Right renal cortex interstitium (tissue), 3 donors: ENCODE data around the gene RAI1. TPM values are rescaled to one million over a fixed set of nuclear protein-coding genes. Genes with fewer than 3 reads are reported as not detected.
A peak's percentile ranks its signal among the peaks of the same experiment; 100 is the strongest.

Experiments
- DNase-seq, 3 donors: peaks; one replicate each; pipeline ENCODE4 v3.0.0-alpha.2; 2013; ENCODE audit warnings: low read depth in 3 of 3, low spot score in 2 of 3
- polyA plus RNA-seq, 3 donors: library from polyadenylated mRNA; unstranded; fragments of 120-200 nt; gene quantifications; one replicate each; pipeline ENCODE4 v1.2.1, GENCODE V29; 2013; ENCODE audit not compliant: insufficient read length in 3 of 3

RAI1 gene
- polyA plus RNA-seq, 3 donors = 17.2 to 18.8 (median 18.7) TPM

DNA sequence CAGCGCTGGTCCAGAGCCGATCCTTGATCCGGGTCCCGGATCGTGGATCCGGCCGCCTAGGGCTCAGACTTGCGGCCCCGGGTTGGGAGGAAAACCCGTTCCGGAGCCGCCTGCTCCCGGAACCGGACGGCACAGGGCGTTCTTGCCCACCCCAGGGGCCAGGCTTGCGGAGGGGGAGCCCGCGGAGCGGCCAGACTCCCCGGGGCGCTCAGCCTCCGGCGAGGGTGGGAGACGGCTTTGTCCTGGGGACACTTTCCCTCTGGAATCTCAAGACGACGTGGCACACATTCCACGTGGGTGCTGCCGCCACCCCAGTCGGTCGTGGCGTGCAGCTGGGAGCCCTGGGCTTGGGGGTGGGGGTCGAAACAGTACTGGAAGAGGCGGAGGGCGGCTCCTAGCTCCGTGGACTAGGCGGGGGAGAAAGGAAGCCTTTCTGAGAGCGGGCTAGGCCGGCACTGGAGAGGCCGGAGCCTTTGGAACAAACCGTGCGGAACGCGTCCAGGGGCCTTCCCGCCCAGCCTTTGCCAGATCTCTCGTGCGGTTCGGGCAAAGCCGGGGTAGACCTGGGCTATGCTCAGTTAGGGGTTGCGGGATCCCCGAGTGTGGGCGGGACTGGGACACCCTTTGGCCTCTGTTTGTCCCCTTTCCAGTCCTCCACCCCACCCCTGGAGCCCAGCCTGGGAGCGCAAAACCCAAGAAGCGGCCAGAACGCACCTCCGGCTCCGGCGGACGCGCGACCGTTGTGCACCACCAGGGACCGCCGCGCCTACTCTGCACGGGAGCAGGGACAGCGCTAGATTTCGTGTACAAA, 129.0 kb downstream of the RAI1 start:
- DNase-seq = peak in 2 of 3 donors; percentile 59 to 74

DNA sequence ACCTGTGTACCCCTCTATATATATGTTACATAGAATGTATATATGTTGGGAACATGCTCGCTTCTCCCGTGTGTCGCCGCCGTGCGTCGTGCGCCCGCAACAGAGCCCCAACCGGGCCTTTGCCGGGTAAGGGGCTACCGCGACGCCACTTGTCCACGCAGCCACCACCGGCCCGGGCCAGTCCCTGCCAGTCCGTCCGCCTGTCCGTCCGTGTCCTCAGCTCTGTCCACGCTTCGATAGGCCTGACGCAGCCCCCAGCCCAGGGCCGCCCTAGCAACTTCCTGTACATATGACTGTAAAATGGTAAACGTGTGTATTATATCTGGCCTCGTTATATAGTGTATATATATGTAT, 129.6 kb downstream of the RAI1 start:
- no peak for DNase-seq

DNA sequence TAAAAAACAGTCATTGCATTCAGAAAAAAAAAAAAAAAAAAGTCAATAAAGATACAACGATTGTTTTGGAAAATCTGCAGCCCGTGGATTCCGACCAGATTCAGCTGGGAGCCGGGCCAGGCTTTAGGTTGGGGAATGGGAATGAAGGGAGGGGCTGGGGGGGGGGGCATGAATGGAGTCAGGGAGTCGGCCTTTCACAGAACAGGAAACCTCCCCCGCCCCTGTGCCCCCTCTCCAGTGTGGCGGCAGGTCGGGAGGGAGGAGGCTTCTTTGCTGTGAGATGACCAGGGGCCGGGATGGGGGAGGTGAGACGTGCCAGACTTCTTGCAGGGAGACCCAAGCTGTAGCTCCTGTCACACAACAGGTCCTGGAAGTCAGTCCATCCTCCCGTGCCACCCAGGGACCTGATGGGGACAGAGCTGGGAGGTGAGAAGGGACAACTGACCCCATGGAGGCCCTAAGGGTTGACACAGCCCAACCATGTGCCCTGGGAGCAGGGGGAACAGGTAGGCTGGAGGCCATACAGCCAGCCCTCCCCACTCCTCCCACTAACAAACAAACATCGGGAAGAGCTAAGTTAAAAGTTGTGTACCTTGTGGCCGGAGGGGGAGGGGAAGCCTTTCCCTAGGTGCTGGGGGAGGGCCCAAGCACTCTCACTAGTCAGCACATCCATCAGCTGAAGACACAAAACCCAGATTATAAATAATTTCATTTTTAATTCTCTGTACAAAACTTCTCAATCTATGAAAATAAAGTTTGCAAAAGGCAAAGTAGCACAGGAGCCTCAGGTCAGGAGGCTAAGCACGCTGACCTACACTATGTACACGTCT, 130.3 kb downstream of the RAI1 start:
- no peak for DNase-seq

DNA sequence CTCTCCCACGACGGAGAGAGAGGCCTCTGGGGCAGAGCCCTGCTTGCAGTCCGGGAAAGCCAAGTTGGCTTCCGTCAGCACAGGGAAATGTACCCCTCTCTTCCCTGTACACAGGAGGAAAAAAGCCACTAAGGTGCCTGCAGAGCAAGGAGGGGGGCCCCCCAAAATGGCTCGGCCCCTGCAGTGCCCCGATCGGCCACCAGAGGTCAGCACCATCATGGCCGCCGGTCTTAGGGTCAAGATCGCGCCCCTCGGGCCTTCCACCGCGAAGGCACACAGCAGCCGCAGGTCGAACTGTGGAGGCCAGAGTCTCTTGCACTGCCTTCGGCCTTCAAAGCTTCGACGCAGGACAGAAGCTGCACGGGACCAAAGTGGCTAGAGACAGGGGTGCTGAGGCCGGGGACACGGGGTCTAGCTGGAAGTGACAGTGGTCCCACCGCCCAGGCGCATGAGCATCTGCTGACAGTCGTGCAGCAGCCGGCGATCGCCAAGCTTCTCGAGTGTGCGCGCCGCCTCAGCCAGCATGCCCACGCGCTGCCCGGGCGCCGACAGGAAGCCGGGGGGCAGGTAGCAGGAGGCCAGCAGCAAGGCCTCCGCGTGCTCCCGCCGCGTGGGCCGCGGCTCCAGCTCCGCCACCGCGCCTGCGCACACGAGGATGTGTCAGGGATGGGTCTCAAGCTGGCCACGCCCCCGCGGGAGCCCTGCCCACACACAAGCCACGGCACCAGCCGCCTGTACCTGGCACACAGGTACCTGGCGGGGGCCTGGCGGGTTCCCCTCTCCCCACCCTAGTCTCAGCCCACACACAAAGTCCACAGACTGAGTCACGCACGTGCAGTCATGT, 131.2 kb downstream of the RAI1 start:
- no peak for DNase-seq

DNA sequence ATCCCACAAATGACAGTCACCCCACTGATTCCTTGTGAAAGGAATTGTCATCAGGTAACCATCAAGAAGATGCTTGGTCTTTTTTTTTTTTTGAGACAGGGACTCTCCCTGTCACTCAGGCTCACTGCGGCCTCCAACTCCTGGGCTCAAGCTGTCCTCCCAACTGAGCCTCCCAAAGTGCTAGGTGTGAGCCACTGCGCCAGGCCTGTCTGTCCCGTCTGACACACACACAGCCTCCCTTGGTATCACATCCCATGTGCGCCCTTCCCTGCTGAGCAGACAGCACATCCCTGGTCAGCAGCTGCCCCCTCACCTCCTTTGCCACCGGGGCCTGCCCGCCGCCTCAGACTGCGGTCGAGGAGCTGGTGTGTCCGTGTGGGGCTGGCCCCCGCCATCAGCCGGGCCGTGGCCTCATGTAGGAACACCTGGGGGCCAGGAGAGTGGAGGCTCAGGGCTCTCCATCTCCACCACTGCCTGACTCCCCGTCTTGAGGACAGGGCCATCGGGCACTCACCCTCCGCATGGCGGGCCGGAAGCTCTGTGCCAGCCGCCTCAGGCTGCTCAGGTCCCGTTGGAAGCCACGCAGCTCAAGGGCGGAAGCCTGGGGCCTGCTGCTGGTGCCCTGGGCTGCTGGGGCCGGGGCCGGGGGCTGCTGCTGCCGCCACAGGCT, 131.9 kb downstream of the RAI1 start:
- DNase-seq = no peak

DNA sequence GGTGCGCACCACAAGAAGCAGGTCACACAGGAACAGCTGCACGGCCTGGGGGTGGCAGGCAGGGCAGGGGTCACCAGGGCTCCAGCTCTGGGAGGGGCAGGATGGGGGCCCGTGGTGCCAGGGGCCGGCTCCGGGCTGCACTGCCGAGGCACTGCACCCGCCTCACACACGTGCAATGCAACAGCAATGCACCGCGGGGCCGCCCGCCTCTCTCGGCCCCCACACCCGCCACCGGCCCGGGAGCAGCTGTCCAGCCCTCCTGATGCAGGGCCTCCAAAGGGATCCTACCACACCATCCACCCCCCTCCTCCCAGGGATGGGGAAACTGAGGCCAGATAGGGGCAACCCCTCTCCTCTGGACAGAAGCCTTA, 132.5 kb downstream of the RAI1 start:
- DNase-seq = no peak

DNA sequence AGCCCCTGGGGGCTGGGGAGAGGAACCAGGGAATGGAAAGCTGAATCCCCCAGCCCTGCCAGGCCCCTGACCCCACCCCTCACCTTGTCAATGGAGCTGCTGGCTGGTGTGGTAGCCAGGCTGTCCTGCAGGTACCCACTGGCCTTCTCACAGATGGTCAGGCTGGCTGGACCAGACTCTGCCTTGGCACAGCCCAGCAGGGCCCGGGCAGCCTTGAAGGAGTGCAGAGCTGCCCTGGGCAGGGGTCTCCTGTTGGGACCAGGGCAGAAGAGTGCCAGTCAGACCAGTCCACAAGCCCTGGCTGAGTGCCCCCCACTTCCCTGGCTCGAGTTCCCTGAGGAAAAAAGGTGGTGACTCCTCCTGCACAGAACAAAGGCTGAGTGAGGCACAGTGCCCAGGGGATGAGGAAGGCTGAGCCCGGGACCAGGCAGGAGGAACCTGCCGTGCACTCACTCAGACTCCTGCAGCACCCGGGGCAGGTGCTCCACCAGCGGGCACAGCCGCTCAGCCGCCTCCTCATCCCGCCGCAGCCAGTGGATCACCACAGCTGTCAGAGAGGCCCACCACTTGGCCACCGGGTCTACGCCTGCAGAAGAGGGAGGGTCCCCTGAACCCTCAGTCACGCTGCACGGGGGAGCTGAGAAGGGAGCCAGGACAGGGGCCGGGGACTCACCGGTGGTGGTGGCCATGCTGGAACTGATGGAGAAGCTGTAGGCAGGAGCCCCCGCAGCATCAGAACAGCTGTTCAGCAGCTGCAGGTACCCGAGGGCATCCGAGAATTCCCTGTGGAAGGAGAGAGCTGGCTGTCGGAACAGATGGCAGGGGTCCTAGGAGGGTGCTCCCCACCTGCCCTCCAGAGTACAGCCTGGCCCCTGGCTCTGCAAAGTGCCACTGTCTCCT, 133.2 kb downstream of the RAI1 start:
- no peak for DNase-seq

DNA sequence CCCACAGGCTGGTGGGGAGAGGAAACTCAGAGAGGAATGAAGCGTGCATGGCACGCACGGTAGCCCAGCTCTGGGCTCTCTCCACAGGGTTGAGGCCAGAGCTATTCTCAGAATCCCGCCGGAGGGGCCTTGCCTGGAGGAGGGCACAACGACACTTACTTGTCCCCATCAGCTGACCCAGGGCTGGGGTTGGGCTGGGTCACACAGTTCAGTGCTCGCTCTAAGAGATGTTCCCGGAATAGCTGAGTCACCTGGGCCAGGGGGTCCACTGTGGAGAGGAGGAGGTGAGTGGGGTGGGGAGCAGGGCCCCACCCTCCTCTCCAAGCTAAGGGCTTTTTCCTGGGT, 133.8 kb downstream of the RAI1 start:
- no peak for DNase-seq

DNA sequence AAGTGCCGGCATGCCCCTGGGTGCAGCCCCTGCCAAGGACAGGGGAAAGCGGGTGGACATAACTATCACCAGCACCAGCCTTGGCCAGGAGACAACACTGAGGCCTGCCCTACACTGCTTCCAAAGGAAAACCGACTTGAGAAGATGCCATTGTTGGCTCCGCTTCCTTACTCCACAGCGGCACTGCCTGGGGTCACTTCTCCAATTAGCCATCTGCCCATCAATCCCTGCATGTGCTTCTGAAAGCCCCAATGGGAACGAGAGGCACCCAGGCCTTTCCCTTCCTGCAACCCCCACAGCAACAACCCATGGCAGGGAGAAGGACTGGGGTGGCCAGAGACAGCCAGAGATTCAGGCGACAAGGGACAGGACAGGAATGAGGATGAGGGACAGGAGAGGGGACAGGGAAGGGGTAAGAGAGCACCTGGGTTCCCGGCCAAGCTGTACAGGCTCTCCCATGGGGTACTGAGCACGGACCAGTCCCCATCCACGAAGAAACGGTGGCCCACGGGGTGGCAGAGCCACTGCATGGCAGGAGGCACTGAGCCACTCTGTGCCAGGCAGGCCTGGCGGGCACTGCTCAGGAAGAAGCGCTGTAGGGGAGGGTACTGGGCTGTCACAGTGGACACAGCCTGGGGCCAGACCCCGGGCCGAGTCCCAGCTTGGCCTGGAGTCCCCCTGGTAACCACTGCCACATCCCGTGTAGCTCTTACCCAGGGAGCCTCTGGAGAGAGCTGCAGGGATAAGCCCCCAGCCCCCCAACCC, 134.4 kb downstream of the RAI1 start:
- no peak for DNase-seq

DNA sequence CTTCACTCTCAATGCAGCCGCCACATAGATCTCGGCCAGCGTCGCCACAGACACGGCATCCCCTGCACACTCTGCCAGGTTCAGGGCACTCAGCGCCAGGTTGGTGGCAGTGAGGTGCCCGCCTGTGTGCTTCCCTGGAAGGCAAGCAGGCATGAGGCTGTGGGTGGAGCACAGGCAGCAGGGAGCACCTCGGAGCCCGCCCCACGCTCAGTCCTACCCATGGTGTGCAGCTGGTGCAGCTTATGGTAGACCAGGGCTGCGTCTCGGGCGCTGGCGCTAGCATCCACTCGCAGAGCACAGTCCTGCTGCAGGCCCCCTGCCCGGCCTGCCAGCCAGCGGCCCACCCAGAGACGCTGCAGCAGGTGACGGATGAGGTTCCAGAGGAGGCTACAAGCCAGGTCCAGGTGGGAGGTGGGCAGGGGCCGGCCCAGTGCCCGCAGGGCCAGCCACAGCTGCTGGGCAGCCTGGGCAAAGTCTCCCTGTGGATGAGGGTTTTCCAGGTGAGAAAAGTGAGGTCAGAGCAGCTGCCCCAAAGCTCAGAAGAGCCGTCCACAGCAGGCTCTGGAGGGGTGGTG, 135.1 kb downstream of the RAI1 start:
- DNase-seq = no peak

DNA sequence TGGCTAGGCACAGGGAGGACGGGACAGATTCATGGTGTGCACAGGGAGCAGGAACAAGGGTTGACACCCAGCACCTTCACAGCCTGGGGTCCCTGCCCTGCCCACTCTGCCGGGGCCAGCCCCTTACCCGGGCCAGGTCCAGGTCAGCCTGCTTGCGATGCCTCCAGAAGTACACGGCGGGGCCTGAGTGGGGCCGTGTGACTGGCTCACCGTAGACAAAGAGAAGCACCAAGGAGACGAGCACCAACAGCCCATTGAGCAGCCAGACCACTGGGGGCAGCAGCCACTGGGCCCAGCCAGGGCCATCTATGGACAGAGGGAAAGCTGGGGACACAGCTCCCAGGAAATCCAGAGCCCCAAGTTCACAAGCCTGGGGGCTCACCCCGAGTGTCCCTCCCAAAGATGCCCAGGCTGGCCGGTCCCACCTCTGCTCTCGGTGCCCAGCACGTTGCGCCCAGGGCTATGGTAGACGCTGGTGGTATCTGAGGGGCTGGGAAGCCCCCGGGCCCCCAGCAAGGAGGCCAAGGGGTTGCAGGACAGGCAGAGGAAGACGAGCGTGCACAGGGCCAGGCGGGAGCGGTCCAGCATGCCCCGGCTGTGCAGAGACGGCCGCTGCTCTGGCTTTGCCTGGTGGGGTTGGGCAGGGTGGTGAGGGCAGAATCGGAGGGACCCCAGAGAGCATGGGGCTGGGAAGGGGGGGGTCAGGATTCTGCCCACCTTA, 135.7 kb downstream of the RAI1 start:
- no peak for DNase-seq

DNA sequence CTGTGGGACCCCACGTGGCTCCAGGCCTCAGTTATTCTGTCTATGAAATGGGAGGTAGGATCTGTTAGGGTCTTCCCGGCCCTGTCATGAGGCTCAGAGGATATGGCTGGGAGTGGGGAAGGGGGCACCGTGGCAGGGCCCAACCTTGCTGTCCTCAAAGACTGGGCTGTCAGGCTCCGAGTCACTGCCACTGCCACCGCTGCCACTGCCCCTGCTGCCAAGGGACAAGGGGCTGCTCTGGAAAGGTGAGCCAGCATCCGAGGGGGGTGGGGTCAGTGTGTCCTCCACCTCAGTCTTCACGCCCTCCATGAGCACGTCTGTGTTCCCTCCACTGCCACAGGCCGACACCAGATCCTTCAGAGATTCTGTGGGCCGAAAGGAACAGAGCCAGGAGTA, 136.3 kb downstream of the RAI1 start:
- no peak for DNase-seq

DNA sequence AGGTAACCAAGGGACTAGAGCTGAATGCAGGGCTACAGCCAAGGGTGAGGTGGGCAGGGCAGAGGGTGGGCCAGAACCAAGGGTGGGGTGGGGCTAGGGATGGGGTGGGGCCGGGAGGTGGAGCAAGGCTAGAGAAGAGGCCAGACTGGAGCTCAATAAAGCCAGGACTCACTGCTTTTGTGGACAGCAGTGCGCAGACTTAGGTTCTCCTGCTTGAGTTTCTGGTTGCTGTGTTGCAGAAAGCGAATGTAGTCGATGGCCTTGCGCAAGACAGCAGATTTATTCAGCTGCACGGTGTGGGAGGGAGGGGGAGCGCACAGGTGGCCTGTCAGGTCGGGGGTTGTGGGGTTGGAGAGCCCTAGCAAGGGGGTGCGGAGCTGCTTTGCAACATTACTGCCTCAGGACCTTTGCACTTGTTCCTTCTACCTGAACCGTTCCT, 136.8 kb downstream of the RAI1 start:
- DNase-seq = no peak

DNA sequence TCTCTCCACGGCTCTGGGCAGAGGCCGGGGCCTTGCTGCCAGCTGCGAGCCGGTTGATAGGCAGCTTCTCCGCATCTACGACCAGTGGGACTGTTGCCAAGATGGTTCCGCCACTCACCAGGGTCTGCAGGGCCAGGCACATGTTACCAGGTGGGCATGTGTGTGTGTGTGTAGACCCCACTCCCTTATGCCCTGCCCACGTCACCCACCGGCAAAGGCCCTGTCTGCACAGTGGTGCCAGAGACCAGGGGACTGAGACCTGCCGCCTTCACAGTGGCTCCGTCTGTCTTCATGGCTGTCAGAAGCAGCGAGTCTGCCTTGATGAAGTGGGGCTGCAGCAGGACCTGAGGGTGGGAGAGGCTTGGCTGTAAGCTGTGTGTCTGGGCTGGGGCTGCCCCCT, 137.9 kb downstream of the RAI1 start:
- DNase-seq = no peak

DNA sequence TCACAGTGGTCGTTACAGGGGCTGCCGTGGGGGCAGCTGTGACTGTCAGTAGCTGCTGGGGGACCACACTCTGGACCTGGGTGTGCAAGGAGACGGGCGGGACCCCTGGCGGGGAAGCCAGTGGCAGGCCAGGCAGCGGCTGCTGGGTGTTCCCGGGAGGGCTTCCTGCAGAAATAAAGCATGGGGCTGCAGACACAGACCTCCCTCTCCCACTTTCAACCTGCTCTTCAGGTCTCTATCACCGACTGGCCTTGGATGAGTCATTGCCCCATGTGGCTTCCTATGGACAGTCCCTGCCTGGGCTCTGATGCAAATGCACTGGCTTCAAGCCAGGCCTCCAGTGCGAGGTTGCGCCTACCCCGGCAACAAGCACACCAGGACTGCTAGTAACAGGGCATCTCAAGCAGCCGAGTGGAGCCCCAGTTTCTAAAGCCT, 138.3 kb downstream of the RAI1 start:
- DNase-seq = no peak

DNA sequence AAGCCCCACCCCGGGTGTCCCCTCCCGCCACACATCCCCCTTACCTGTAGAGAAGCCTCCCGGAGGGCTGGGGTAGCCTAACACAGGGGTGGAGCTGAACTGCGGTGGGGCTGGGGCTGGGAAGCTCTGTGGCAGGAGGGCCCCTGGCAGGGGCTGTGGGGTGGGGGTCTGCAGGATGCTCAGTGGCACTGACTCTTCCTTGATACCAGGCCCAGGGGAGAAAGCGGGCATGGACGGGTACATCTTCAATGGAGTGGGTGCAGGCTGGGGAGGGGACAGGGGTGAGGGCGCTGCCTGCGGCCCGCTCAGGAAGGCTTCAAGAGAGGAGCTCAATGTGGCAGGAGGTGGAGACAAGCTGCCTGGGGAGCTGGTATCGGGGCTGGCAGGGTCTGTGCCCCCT, 138.8 kb downstream of the RAI1 start:
- no peak for DNase-seq

DNA sequence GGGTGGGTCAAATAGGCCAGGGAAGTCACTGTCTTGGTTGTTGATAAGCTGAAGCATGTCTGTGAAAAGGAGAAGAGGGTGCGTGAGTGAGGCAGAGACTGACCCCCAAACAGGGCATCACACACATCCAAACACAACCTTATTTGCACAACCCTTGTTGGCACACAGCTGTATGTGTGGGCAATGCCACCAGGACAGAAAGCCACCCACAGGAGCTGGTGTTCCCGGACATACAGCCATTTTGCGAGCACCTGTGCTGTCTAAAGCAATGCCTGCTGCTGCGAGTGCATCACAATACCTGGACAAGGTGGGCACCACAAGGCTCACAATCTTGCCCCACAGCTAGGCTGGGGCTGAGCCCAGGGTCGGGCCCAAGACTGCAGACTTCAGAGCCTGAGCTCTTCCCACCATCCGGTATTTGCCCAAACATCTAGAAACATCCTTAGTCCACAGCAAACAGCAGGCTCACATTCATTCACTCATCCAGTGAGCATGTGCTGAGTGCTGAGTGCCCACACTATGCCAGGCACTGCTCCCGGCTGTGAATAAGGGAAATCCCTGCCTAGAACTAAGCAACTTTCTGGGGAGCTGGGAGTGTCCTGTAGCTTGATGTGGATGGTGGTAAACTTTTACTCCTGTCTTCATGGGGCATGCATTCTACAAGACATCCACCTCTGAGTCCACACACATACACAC, 139.4 kb downstream of the RAI1 start:
- no peak for DNase-seq
